Measurements from ENCODE around the gene SPG7. TPM values are rescaled to one million over a fixed set of nuclear protein-coding genes. Genes with fewer than 3 reads are reported as not detected.
A peak's percentile ranks its signal among the peaks of the same experiment; 100 is the strongest.

SPG7 gene
- total RNA-seq, 1 experiment from 2014 or later, result 119 TPM

DNA sequence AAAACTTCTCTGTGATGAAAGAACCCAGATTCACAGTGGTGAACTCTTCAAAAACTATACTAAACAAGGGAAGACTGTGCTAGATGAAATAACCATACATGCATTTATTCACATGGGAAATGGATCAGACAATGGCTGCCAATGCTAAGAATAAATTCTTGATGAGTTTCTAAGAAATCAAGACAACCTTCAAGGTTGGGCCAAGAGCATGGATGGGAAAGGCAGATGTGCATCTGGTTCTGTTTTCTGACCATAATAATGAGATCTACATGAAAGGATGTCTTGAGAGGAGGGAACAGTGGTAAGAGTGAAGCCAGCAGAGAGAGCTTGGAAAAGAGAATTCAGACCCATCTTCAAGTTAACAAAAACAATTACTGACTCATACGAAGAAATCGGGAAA is 49.2 kb upstream of the SPG7 start:
- H3K36me3 Mint-ChIP-seq (ENCODE audit: insufficient read depth in 1 of 3, low read depth in 3 of 3), result peaks cover 22 to 46% (median 32%) of the 10 kb centered on the region in 3 experiments
- TF ChIP-seq, protein P1, sequence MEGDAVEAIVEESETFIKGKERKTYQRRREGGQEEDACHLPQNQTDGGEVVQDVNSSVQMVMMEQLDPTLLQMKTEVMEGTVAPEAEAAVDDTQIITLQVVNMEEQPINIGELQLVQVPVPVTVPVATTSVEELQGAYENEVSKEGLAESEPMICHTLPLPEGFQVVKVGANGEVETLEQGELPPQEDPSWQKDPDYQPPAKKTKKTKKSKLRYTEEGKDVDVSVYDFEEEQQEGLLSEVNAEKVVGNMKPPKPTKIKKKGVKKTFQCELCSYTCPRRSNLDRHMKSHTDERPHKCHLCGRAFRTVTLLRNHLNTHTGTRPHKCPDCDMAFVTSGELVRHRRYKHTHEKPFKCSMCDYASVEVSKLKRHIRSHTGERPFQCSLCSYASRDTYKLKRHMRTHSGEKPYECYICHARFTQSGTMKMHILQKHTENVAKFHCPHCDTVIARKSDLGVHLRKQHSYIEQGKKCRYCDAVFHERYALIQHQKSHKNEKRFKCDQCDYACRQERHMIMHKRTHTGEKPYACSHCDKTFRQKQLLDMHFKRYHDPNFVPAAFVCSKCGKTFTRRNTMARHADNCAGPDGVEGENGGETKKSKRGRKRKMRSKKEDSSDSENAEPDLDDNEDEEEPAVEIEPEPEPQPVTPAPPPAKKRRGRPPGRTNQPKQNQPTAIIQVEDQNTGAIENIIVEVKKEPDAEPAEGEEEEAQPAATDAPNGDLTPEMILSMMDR (conservative IDR thresholded peaks at IDR 0.05), result no peak
- H3K56ac ChIP-seq (ENCODE audit: insufficient read length, low read depth, low read length), result no peak overlapping the region
- peaks cover 62% of the 10 kb centered on the region for H3K79me2 ChIP-seq (ENCODE audit: insufficient read depth, low read length)
- H3K27me3 ChIP-seq (ENCODE audit: insufficient read depth, low read length), result no peaks in the 10 kb centered on the region
- H3K4me2 ChIP-seq (ENCODE audit: insufficient read depth, insufficient read length, low read length), result no peak overlapping the region
- H3K27ac ChIP-seq (ENCODE audit: insufficient read length, low read depth, low read length), result no peak overlapping the region
- no peak overlapping the region for H3K14ac ChIP-seq (ENCODE audit: insufficient read depth, low read length)
- no peak for DNase-seq
- H3K4me1 Mint-ChIP-seq, result peaks cover 10 to 17% of the 10 kb centered on the region in 2 experiments
- no peak overlapping the region for H4K91ac ChIP-seq (ENCODE audit: insufficient read length, low read depth, low read length)
- no peak overlapping the region for H2BK120ac ChIP-seq (ENCODE audit: low read depth, low read length, poor library complexity, severe bottlenecking)
- no peak overlapping the region for H4K8ac ChIP-seq (replicated peaks; ENCODE audit: insufficient read length, low read depth, low read length)
- H4K20me1 ChIP-seq (ENCODE audit: control insufficient read depth, insufficient read depth, insufficient read length), result no peaks in the 10 kb centered on the region
- H2AFZ ChIP-seq (ENCODE audit: low read length), result no peak overlapping the region
- no peak overlapping the region for H3K4ac ChIP-seq (ENCODE audit: low read depth, low read length)
- H3T11ph ChIP-seq (ENCODE audit: low read length), result no peak overlapping the region
- H3K23me2 ChIP-seq (ENCODE audit: insufficient read length, low read depth, low read length, poor library complexity, severe bottlenecking), result no peaks in the 10 kb centered on the region
- H3K4me3 Mint-ChIP-seq, result no peak overlapping the region
- WGBS (ENCODE audit: extremely low coverage, insufficient read length, low lambda C conversion rate), result no CpG with 5 or more reads among the region's 2 CpGs
- H4K5ac ChIP-seq (ENCODE audit: insufficient read length, low read depth, low read length), result no peak overlapping the region
- H2BK5ac ChIP-seq (ENCODE audit: insufficient read length, low read length), result no peak overlapping the region
- no peak overlapping the region for H2AK5ac ChIP-seq (ENCODE audit: insufficient read length, low read length)
- H3K27me3 Mint-ChIP-seq (ENCODE audit: low read depth), result no peaks in the 10 kb centered on the region
- H3K23ac ChIP-seq (ENCODE audit: insufficient read length, low read depth, low read length), result no peak overlapping the region
- peaks cover 15 to 24% of the 10 kb centered on the region in 2 experiments for H3K9me3 Mint-ChIP-seq
- no peak overlapping the region for H2BK15ac ChIP-seq (ENCODE audit: low read depth, low read length)
- no peak overlapping the region for H3K9ac ChIP-seq (ENCODE audit: extremely low read depth, insufficient read length, low read length)
- H2BK20ac ChIP-seq (ENCODE audit: low read depth, low read length, poor library complexity, severe bottlenecking), result no peak overlapping the region
- peak overlapping the region; percentile 0 to 39 (median 27); a peak in 4 of 7 replicates for H3K27ac Mint-ChIP-seq
- H3K18ac ChIP-seq (ENCODE audit: insufficient read length, low read depth, low read length), result no peak overlapping the region
- no peaks in the 10 kb centered on the region for H3K9me3 ChIP-seq (ENCODE audit: control insufficient read depth, low read depth, low read length)
- H3K79me1 ChIP-seq (ENCODE audit: insufficient read depth, low read depth, low read length, poor library complexity, severe bottlenecking), result peaks cover 4% of the 10 kb centered on the region
- no peaks in the 10 kb centered on the region for H3K4me1 ChIP-seq (ENCODE audit: insufficient read depth, low read length)
- H2BK12ac ChIP-seq (ENCODE audit: insufficient read length, low read depth, low read length), result no peak overlapping the region
